Adipocyte (in vitro differentiated cells): ENCODE data around the gene USB1.

Source experiments
- DNase-seq: peaks from one replicate; pipeline ENCODE4 v3.0.0-alpha.2; 2015; ENCODE audit warnings: low read depth
- H3K27me3 ChIP-seq: replicated peaks from 2 replicates; pipeline ENCODE4 v1.7.0; 2013; ENCODE audit warnings: mild to moderate bottlenecking, low read length, moderate library complexity; ENCODE audit not compliant: control insufficient read depth, insufficient read depth
- H3K36me3 ChIP-seq: 2 replicates; pipeline ENCODE4 v1.7.0; 2013; ENCODE audit warnings: low read length, mild to moderate bottlenecking, moderate library complexity; ENCODE audit not compliant: control insufficient read depth, insufficient read depth, severe bottlenecking
- H3K4me1 ChIP-seq: 2 replicates; pipeline ENCODE4 v1.7.0; 2013; ENCODE audit warnings: mild to moderate bottlenecking, low read length, moderate library complexity; ENCODE audit not compliant: control insufficient read depth, insufficient read depth
- H3K4me3 ChIP-seq: 2 replicates; pipeline ENCODE4 v1.7.0; 2013; ENCODE audit warnings: mild to moderate bottlenecking, low read length, moderate library complexity
- H3K9ac ChIP-seq: 2 replicates; pipeline ENCODE4 v1.7.0; 2013; ENCODE audit warnings: mild to moderate bottlenecking, low read length, moderate library complexity
- H3K9me3 ChIP-seq: 2 replicates; pipeline ENCODE4 v1.7.0; 2013; ENCODE audit warnings: mild to moderate bottlenecking, low read length, moderate library complexity; ENCODE audit not compliant: control insufficient read depth

The USB1 gene

DNA sequence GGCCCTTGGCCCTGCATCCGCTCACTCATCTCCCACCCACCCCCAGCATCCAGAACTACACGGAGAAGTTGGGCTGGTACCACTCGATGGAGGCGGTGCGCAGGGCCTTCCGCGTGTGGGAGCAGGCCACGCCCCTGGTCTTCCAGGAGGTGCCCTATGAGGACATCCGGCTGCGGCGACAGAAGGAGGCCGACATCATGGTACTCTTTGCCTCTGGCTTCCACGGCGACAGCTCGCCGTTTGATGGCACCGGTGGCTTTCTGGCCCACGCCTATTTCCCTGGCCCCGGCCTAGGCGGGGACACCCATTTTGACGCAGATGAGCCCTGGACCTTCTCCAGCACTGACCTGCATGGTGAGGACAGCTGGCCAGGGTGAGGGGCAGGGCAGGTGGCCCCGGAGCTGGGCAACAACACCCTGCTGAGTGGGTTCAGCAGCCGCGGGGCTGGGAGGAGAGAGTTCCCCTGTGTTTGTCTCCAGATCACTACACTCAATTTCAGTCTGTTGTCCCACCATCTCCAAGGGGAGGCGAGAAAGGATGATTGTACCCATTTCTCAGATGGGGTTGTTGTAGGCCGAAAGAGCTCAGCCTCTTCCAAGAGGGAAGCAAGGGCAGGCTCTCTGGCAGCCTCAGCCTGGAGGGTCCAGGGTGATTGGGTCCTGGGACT is 38.8 kb downstream of the USB1 start:
- H3K9me3 ChIP-seq: no peaks in the 10 kb centered on the region
- no peak overlapping the region for H3K9ac ChIP-seq
- no peaks in the 10 kb centered on the region for H3K4me1 ChIP-seq
- peaks cover 25% of the 10 kb centered on the region for H3K36me3 ChIP-seq
- no peak overlapping the region for H3K4me3 ChIP-seq
- peaks cover 12% of the 10 kb centered on the region for H3K27me3 ChIP-seq
- DNase-seq: no peak

DNA sequence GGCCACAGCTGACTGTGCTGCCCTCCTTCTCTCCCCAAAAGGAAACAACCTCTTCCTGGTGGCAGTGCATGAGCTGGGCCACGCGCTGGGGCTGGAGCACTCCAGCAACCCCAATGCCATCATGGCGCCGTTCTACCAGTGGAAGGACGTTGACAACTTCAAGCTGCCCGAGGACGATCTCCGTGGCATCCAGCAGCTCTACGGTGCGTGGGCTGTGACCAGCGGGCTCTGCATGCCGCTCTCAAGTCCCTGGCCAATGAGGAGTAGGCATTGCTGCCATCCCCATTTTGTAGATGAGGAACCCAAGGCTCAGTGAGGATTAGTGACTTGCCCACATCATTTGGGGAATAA is 39.3 kb downstream of the USB1 start:
- H3K9me3 ChIP-seq: no peaks in the 10 kb centered on the region
- no peaks in the 10 kb centered on the region for H3K4me1 ChIP-seq
- H3K4me3 ChIP-seq: no peak overlapping the region
- peaks cover 7% of the 10 kb centered on the region for H3K27me3 ChIP-seq
- H3K9ac ChIP-seq: no peak overlapping the region
- H3K36me3 ChIP-seq: peaks cover 25% of the 10 kb centered on the region
- no peak for DNase-seq

DNA sequence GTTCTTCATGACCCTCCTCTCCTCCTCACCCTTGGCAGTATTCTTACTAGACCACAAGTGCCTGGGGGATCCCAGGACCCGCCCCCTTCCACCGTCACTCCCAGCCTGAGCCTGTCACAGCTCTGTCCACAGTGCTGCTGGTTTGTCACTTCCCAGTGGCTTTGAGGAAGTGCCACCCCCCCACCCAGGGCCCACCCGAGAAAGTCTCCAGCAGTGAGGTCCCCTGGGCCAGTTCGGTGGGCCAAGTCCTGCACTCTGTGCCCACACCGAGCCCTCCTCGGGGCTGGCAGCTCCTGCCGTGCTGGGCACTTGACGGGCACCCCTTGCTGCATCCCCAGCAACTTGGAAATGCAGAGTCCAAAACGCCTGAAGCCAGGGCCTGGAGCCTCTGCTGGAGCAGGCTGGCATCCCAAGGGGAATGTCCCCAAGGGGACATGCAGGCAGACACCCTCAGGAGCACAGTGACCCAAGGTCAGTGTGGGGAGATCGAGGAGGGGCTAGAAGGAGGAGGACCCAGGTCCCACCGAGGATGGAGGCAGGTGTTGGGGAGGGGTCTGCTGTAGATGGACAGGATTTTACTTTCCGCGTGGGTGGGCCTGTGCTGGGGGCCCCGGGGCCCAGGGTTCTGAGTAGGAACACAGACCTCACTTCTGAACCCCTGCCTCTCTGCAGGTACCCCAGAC is 39.9 kb downstream of the USB1 start:
- Histone ChIP-seq H3K9me3 (no peaks in the 10 kb centered on the region), H3K27me3 (peaks cover 4% of the 10 kb centered on the region), H3K9ac (no peak overlapping the region), H3K36me3 (peaks cover 25% of the 10 kb centered on the region), H3K4me3 (no peak overlapping the region), H3K4me1 (no peaks in the 10 kb centered on the region)
- DNase-seq: no peak

DNA sequence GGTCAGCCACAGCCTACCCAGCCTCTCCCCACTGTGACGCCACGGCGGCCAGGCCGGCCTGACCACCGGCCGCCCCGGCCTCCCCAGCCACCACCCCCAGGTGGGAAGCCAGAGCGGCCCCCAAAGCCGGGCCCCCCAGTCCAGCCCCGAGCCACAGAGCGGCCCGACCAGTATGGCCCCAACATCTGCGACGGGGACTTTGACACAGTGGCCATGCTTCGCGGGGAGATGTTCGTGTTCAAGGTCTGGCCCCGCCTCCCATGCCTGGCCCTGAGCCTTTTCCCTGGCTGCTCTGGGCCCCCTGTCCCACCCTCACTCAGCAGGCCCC is 40.4 kb downstream of the USB1 start:
- Histone ChIP-seq H3K4me1 (no peaks in the 10 kb centered on the region), H3K9ac (no peak overlapping the region), H3K27me3 (peaks cover 2% of the 10 kb centered on the region), H3K9me3 (no peaks in the 10 kb centered on the region), H3K4me3 (no peak overlapping the region), H3K36me3 (peaks cover 25% of the 10 kb centered on the region)
- DNase-seq: no peak

DNA sequence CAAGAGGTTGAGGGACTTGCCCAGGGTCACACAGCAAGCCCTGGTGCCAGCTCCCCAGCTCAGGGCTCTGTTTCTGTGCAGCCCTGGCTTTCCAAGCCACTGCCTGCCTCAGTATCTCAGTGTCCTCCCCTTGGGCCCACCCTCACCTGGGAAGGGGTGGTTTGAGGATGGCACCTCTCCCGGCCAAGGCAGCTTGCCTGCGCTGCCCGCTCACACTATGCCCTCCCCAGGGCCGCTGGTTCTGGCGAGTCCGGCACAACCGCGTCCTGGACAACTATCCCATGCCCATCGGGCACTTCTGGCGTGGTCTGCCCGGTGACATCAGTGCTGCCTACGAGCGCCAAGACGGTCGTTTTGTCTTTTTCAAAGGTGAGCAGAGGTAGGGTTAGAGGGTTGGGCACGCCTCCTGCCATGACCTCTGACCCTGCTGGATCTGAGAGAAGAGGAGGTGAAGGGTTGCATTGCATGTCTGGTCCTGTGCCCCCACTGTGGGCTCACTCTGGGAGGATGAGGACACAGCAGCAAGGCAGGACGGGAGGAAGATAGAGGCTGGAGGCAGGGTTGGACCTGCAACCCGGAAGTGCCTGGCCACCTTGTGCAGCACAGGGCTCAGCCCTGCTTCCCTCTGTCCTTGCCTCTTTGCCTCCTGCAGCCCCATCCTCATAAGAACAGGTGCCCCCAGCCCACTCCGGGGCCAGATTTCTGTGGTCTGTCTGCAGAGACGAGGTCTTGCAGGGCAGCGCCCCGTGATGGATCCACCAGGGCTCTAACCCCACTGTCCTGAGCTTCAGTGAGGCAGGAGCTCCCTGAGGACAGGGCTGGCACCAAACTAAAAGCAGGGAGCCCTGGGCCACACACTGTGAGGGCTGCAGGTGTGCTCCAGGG is 41.0 kb downstream of the USB1 start:
- H3K9me3 ChIP-seq: no peaks in the 10 kb centered on the region
- H3K27me3 ChIP-seq: no peaks in the 10 kb centered on the region
- no peak overlapping the region for H3K4me3 ChIP-seq
- H3K9ac ChIP-seq: no peak overlapping the region
- H3K36me3 ChIP-seq: peaks cover 25% of the 10 kb centered on the region
- no peaks in the 10 kb centered on the region for H3K4me1 ChIP-seq
- DNase-seq: no peak

DNA sequence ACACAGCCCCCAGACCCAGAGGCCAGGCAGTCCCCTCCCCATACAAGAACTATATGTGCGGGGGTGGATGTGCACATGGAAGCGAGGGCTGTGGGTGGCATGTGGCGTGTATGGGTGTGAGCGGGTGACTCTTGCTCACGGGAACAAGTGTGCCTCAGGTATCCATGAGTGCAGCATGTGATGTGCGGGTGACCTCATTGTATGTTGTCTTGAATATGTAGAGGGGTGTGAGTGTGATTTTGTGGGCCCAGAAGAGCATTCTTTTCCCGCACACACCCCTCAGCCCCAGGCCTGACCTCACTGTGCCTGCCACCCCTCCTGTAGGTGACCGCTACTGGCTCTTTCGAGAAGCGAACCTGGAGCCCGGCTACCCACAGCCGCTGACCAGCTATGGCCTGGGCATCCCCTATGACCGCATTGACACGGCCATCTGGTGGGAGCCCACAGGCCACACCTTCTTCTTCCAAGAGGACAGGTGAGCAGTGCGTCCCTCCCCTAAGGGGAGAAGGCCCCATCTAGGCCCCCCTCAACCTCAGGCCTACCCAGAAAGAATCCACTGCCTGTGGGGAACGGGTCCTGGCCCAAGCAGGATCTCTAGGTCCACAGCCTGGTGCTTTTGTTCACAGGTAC is 41.8 kb downstream of the USB1 start:
- no peaks in the 10 kb centered on the region for H3K4me1 ChIP-seq
- no peaks in the 10 kb centered on the region for H3K27me3 ChIP-seq
- DNase-seq: no peak
- H3K9ac ChIP-seq: no peak overlapping the region
- no peaks in the 10 kb centered on the region for H3K9me3 ChIP-seq
- H3K4me3 ChIP-seq: no peak overlapping the region
- peaks cover 25% of the 10 kb centered on the region for H3K36me3 ChIP-seq

DNA sequence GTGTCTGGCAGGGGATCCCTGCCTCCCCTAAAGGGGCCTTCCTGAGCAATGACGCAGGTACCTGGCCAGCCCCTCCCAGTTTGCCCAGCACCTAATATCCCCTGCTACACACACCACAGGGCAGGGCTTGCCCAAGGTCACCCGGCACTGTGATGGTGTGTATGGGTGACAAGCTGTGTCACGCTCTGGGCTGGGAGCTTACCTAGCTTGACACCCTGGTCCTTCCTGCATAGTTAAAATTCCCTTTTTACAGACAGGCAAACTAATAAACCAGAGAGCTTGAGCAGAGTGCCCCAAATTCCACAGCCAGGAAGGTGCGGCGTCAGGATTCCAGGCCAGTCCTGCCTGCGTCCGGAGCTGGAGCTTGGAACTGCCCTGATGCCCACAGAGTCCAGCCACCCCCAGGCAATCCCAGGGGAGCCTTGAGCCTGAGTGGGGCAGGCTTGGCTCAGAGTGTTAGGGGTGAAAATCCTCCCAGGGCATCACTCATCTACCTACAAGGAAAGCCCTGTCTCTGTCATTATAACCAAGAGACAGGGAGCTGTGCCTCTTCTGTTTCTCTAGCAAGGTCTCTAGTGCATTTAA is 42.5 kb downstream of the USB1 start:
- H3K4me3 ChIP-seq: no peak overlapping the region
- H3K4me1 ChIP-seq: no peaks in the 10 kb centered on the region
- DNase-seq: no peak
- no peaks in the 10 kb centered on the region for H3K9me3 ChIP-seq
- H3K27me3 ChIP-seq: no peaks in the 10 kb centered on the region
- peaks cover 25% of the 10 kb centered on the region for H3K36me3 ChIP-seq
- H3K9ac ChIP-seq: no peak overlapping the region

DNA sequence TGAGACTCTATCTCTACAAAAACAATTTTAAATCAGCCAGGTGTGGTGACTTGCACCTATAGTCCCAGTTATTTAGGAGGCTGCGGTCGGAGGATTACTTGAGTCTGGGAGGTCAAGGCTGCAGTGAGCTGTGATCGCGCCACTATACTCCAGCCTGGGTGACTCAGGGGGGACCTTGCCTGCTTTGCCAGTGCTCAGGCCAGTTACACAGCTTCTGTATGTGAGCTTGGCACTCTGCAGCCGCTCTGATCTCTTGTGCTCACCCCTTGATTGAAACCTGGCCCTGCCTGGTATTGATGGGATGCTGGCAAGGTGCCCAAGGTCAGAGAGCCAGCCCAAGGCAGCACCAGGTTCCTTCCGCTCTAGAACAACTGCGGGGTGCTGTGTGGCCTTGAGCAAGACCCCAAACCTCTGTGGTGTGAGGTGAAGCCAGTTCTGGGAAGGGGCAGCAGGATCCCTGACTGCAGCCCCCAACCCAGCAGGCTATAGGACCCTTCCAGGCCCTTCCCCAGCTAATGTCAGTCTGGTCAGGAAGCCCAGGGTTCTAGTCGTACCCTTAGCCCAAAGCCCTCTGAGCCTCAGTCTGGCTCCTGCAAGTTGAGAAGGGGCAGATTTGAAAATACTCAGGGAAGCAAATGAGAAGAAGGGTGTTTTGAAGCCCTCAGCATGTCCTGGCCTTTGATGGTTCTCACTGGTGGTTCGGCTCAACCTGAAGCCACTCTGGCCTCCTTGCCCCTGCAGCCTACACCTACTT is 43.2 kb downstream of the USB1 start:
- H3K4me1 ChIP-seq: no peaks in the 10 kb centered on the region
- no peak overlapping the region for H3K9ac ChIP-seq
- peaks cover 24% of the 10 kb centered on the region for H3K36me3 ChIP-seq
- H3K4me3 ChIP-seq: no peak overlapping the region
- H3K9me3 ChIP-seq: no peaks in the 10 kb centered on the region
- DNase-seq: no peak
- peaks cover 2% of the 10 kb centered on the region for H3K27me3 ChIP-seq

DNA sequence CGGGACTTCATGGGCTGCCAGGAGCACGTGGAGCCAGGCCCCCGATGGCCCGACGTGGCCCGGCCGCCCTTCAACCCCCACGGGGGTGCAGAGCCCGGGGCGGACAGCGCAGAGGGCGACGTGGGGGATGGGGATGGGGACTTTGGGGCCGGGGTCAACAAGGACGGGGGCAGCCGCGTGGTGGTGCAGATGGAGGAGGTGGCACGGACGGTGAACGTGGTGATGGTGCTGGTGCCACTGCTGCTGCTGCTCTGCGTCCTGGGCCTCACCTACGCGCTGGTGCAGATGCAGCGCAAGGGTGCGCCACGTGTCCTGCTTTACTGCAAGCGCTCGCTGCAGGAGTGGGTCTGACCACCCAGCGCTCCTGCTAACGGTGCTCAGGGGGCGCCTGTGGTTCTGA is 43.9 kb downstream of the USB1 start:
- Histone ChIP-seq H3K36me3 (peaks cover 18% of the 10 kb centered on the region), H3K9ac (no peak overlapping the region), H3K4me3 (no peak overlapping the region), H3K27me3 (peaks cover 7% of the 10 kb centered on the region), H3K4me1 (no peaks in the 10 kb centered on the region), H3K9me3 (no peaks in the 10 kb centered on the region)
- no peak for DNase-seq

DNA sequence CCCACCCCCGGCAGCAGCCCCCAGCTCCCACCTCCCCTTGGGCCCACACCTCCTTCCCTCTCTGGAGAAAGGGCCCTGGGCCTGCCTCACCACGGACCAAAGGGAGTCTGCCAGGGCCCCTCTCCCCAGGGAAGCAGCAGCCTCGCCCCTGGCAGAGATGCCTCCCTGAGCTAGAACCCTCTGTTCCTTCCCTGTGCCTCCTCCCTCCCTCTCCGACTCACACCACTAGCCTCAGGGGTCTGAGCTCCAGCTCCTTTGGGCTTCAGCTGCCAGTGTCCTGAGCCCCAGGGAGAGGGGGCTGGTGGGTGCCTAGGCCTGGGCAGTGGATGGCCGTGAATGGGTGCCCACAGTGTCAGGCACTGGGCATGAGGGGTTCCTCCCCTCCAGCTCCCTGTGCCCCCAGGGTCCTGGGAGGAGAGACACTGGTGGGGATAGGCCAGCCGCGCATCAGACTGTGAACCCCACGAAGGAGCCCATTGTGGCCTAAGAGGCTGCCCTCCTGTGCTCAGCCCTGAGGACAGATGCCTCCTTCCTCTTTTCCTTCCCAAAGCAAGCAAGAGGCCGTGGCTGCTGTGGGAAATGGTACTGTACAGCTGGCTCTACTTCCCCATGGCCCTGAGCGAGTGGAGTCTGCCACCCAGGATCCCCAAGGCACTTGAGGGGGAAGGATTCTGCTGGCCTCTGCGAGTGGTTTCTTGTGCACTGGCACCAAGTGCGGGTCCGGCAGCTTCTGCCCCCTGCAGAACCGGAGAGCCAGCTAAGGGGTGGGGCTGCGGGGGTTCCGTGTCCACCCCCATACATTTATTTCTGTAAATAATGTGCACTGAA is 45.1 kb downstream of the USB1 start:
- no peak overlapping the region for H3K4me3 ChIP-seq
- peaks cover 7% of the 10 kb centered on the region for H3K27me3 ChIP-seq
- no peaks in the 10 kb centered on the region for H3K9me3 ChIP-seq
- H3K4me1 ChIP-seq: no peaks in the 10 kb centered on the region
- DNase-seq: no peak
- H3K9ac ChIP-seq: no peak overlapping the region
- peaks cover 11% of the 10 kb centered on the region for H3K36me3 ChIP-seq
